H1 (cell line): ENCODE results near the gene XPNPEP1. TPM values are rescaled to one million over a fixed set of nuclear protein-coding genes. Genes with fewer than 3 reads are reported as not detected.

Source experiments
- CTCF ChIA-PET: fragments of 300-600 bp; sonication (Branson Sonifier 250); formaldehyde crosslinking; loops from one replicate; lab custom pipeline; 2021; ENCODE audit not compliant: partially characterized antibody; lab: Charles Lee
- POLR2A ChIA-PET: fragments of 300-600 bp; sonication (Branson Sonifier 250); formaldehyde crosslinking; loops from one replicate; lab custom pipeline; 2021; ENCODE audit warnings: inconsistent platforms; ENCODE audit not compliant: partially characterized antibody; lab: Charles Lee
- DNase-seq, 2 experiments: peaks; one replicate each; pipeline versions ENCODE4 v3.0.0 to v3.0.0-alpha.2; 2010 to 2022; ENCODE audit warnings: low spot score in 2 of 2, low read depth in 1 of 2, mixed read lengths in 1 of 2
- FAIRE-seq: peaks from 2 replicates; lab custom pipeline; 2011; peaks lifted over from hg19 to GRCh38; lab: Jason Lieb, UNC
- H2AFZ ChIP-seq: 2 replicates; pipeline ENCODE4 v1.8.1; 2012; ENCODE audit warnings: low read length, inconsistent platforms
- H2AK5ac ChIP-seq: 2 replicates; pipeline ENCODE4 v1.6.1; 2013; ENCODE audit warnings: low read depth, low read length
- H2BK120ac ChIP-seq: replicated peaks from 2 replicates; pipeline ENCODE3; 2013; ENCODE audit warnings: low read depth, low read length, inconsistent platforms
- H2BK12ac ChIP-seq: 2 replicates; pipeline ENCODE4 v1.6.1; 2013; ENCODE audit warnings: low read depth, low read length
- H2BK15ac ChIP-seq: 2 replicates; pipeline ENCODE4 v1.6.1; 2013; ENCODE audit warnings: low read length
- H2BK20ac ChIP-seq: 2 replicates; pipeline ENCODE4 v1.6.1; 2013; ENCODE audit warnings: low read length
- H2BK5ac ChIP-seq: 2 replicates; pipeline ENCODE4 v1.6.1; 2013; ENCODE audit warnings: low read depth, low read length
- H3K14ac ChIP-seq: 2 replicates; pipeline ENCODE4 v1.6.1; 2013; ENCODE audit warnings: inconsistent platforms; ENCODE audit not compliant: insufficient read length
- H3K18ac ChIP-seq: 2 replicates; pipeline ENCODE4 v1.6.1; 2013; ENCODE audit warnings: low read length; ENCODE audit errors: extremely low read depth
- H3K23ac ChIP-seq: 2 replicates; pipeline ENCODE4 v1.6.1; 2013; ENCODE audit warnings: inconsistent platforms; ENCODE audit not compliant: insufficient read length
- H3K23me2 ChIP-seq: 2 replicates; pipeline ENCODE4 v1.6.1; 2013; ENCODE audit warnings: low read depth, low read length
- H3K27ac ChIP-seq: 2 replicates; pipeline ENCODE4 v1.6.1; 2011; ENCODE audit warnings: low read depth, low read length, inconsistent platforms
- H3K27me3 ChIP-seq, 4 experiments: replicated peaks in 1 of 4; 1 replicate in 1 of 4; 2 replicates in 3 of 4; pipeline versions ENCODE4 v1.6.1 to v1.8.1; 2011 to 2013; ENCODE audit warnings: low read length in 3 of 4, mild to moderate bottlenecking in 3 of 4, inconsistent platforms in 2 of 4, mixed read lengths in 2 of 4, moderate library complexity in 1 of 4; ENCODE audit not compliant: control insufficient read depth in 3 of 4, insufficient read depth in 3 of 4; ENCODE audit errors: extremely low read depth in 1 of 4
- H3K36me3 ChIP-seq, 4 experiments: 2 replicates each; pipeline versions ENCODE4 v1.6.1 to v1.8.1; 2011 to 2013; ENCODE audit warnings: mild to moderate bottlenecking in 4 of 4, low read length in 3 of 4, moderate library complexity in 2 of 4, control low read depth in 1 of 4, inconsistent platforms in 1 of 4; ENCODE audit not compliant: insufficient read depth in 4 of 4, control insufficient read depth in 2 of 4
- H3K4ac ChIP-seq: replicated peaks from 2 replicates; pipeline ENCODE3; 2013; ENCODE audit warnings: low read length, low read depth, mixed read lengths, inconsistent platforms; ENCODE audit not compliant: insufficient read length
- H3K4me1 ChIP-seq, 4 experiments: replicated peaks in 1 of 4; 1 replicate in 1 of 4; 2 replicates in 3 of 4; pipeline versions ENCODE4 v1.6.1 to v1.8.1; 2011 to 2013; ENCODE audit warnings: low read length in 3 of 4, inconsistent platforms in 2 of 4, mixed read lengths in 1 of 4; ENCODE audit not compliant: insufficient read depth in 4 of 4, control insufficient read depth in 3 of 4
- H3K4me2 ChIP-seq, 2 experiments: 2 replicates each; pipeline versions ENCODE4 v1.6.1 to v1.8.1; 2011 to 2013; ENCODE audit warnings: low read depth in 2 of 2, low read length in 2 of 2, control low read depth in 1 of 2, inconsistent platforms in 1 of 2, mild to moderate bottlenecking in 1 of 2; ENCODE audit not compliant: insufficient read depth in 1 of 2
- H3K4me3 ChIP-seq, 4 experiments: fragments of 200-600, 300-600 bp in 1 of 4; sonication (generic), shearing (Covaris generic), sonication (Bioruptor Twin) in 1 of 4; 2 replicates each; pipeline versions ENCODE4 v1.5.1 to v1.8.1; 2011 to 2016; ENCODE audit warnings: low read length in 4 of 4, low read depth in 3 of 4, control low read depth in 2 of 4, inconsistent platforms in 2 of 4, mild to moderate bottlenecking in 2 of 4, mixed read lengths in 1 of 4, moderate library complexity in 1 of 4; ENCODE audit not compliant: insufficient read depth in 2 of 4; ENCODE audit errors: extremely low read depth in 1 of 4
- H3K56ac ChIP-seq: replicated peaks from 2 replicates; pipeline ENCODE3; 2013; ENCODE audit warnings: low read depth, mild to moderate bottlenecking, mixed read lengths, low read length, inconsistent platforms; ENCODE audit not compliant: insufficient read length
- H3K79me1 ChIP-seq: 2 replicates; pipeline ENCODE4 v1.6.1; 2013; ENCODE audit warnings: low read depth, low read length, control low read depth
- H3K79me2 ChIP-seq, 2 experiments: 2 replicates each; pipeline versions ENCODE4 v1.6.1 to v1.8.1; 2012 to 2013; ENCODE audit warnings: low read length in 2 of 2, mild to moderate bottlenecking in 2 of 2, inconsistent platforms in 1 of 2; ENCODE audit not compliant: insufficient read depth in 2 of 2, control insufficient read depth in 1 of 2
- H3K9ac ChIP-seq, 4 experiments: replicated peaks in 1 of 4; 1 replicate in 1 of 4; 2 replicates in 3 of 4; pipeline versions ENCODE4 v1.6.1 to v1.8.1; 2011 to 2013; ENCODE audit warnings: low read depth in 3 of 4, low read length in 3 of 4, control low read depth in 2 of 4, mild to moderate bottlenecking in 2 of 4, moderate library complexity in 2 of 4, inconsistent platforms in 1 of 4; ENCODE audit errors: extremely low read depth in 1 of 4
- H3K9me3 ChIP-seq, 2 experiments: 2 replicates each; pipeline versions ENCODE4 v1.6.1 to v1.8.1; 2012 to 2013; ENCODE audit warnings: mild to moderate bottlenecking in 2 of 2, moderate library complexity in 2 of 2, control low read depth in 1 of 2, inconsistent platforms in 1 of 2, low read depth in 1 of 2, low read length in 1 of 2, mixed read lengths in 1 of 2; ENCODE audit not compliant: insufficient read depth in 2 of 2
- H4K20me1 ChIP-seq, 2 experiments: replicated peaks in 1 of 2; 2 replicates each; pipeline versions ENCODE3 to v1.8.1; 2011 to 2013; ENCODE audit warnings: inconsistent platforms in 2 of 2, low read length in 2 of 2, mild to moderate bottlenecking in 1 of 2; ENCODE audit not compliant: insufficient read depth in 2 of 2, control insufficient read depth in 1 of 2
- H4K5ac ChIP-seq: 2 replicates; pipeline ENCODE4 v1.6.1; 2013; ENCODE audit warnings: low read length, low read depth, mixed read lengths, inconsistent platforms; ENCODE audit not compliant: insufficient read length
- H4K8ac ChIP-seq: 2 replicates; pipeline ENCODE4 v1.8.0; 2013; ENCODE audit warnings: mild to moderate bottlenecking, moderate library complexity, low read length, inconsistent platforms; ENCODE audit not compliant: insufficient read depth; ENCODE audit errors: extremely low read depth
- H4K91ac ChIP-seq: replicated peaks from 2 replicates; pipeline ENCODE3; 2013; ENCODE audit warnings: low read length, mixed read lengths, inconsistent platforms; ENCODE audit not compliant: insufficient read length
- PHF8 ChIP-seq: fragments of 200-600 bp; sonication (generic); conservative IDR thresholded peaks from 2 replicates; pipeline ENCODE4 v1.7.1; 2012; ENCODE audit warnings: low read depth, mild to moderate bottlenecking, inconsistent platforms, low read length, moderate library complexity
- SIRT6 ChIP-seq: IDR thresholded peaks from one replicate; pipeline ENCODE4 v1.7.1; 2012; ENCODE audit warnings: low read length, inconsistent platforms
- WGBS, 2 experiments: shearing (Covaris generic) in 1 of 2; methylation state at CpG; one replicate each; pipeline versions ENCODE4 v1.1.6 to v1.1.7; 2013 to 2015; ENCODE audit warnings: low lambda C conversion rate in 2 of 2, mixed read lengths in 2 of 2, inconsistent platforms in 1 of 2, low coverage in 1 of 2, missing lambda C conversion rate in 1 of 2; ENCODE audit not compliant: insufficient replicate concordance in 2 of 2, insufficient coverage in 1 of 2, insufficient read length in 1 of 2; ENCODE audit errors: extremely low coverage in 1 of 2, missing lambda C conversion rate in 1 of 2; 5-methylcytosine and 5-hydroxymethylcytosine counted together
- polyA plus RNA-seq, 7 experiments: library from polyadenylated mRNA; depleted of rRNA in 3 of 7; stranded (reverse) in 5 of 7; unstranded in 2 of 7; fragments of >200 nt in 5 of 7; fragments of 200-250 nt in 2 of 7; gene quantifications; 1 replicate in 5 of 7; 2 replicates in 1 of 7; 4 replicates in 1 of 7; pipeline versions ENCODE4 v1.2.1 to v1.2.3, GENCODE V29; 2011 to 2013; ENCODE audit warnings: missing spikeins in 2 of 7, mixed read lengths in 2 of 7
- total RNA-seq: library from RNA; stranded (reverse); fragmentation: NEBNext Ultra II Directional; extraction: Animal tissue kit (Norgen Biotek cat#: 25700); gene quantifications from 2 replicates; pipeline ENCODE4 v1.2.1, GENCODE V29; 2021

Gene XPNPEP1
- total and polyA plus RNA-seq, 2 of the 8 experiments (the other 6 are each of a cell fraction or from before 2014, with no cell fraction given) = 61.1 to 201 TPM

GRCh38 chr10:109877546-109877945, 45.8 kb downstream of the XPNPEP1 start:
- CTCF ChIA-PET = interaction anchor here (0.6 to 1.4 kb wide), 3 partner anchors 27 to 195 kb away, joined by 3 to 4 read pairs (median 3); no protein-coding TSS in a partner anchor
- no peak for TF ChIP-seq SIRT6
- TF ChIP-seq PHF8 = no peak

More at GRCh38 chr10:109877546-109877945, 45.8 kb downstream of the XPNPEP1 start:
- H3K4me1 ChIP-seq = no peaks in the 10 kb centered on the region
- H3K4ac ChIP-seq = no peak overlapping the region
- no peaks in the 10 kb centered on the region for H3K79me1 ChIP-seq
- 98% methylated on average over 6 of the region's 6 CpGs; no CpG with 5 or more reads in 1 of the 2 experiments for WGBS, 2 experiments
- H2BK15ac ChIP-seq = no peak overlapping the region
- H3K14ac ChIP-seq = no peak overlapping the region
- H3K18ac ChIP-seq = no peak overlapping the region
- peaks cover 0 to 2% of the 10 kb centered on the region in 2 experiments for H4K20me1 ChIP-seq
- no peak overlapping the region for H3K9ac ChIP-seq
- H4K8ac ChIP-seq = no peak overlapping the region
- H2AK5ac ChIP-seq = no peak overlapping the region
- H3K23me2 ChIP-seq = no peaks in the 10 kb centered on the region
- no peak overlapping the region for H3K56ac ChIP-seq
- POLR2A ChIA-PET = interaction anchor here (0.6 kb wide), 2 partner anchors 119 to 896 kb away, joined by 3 read pairs; no protein-coding TSS in a partner anchor
- no peak overlapping the region for H2BK12ac ChIP-seq
- H3K27ac ChIP-seq = no peak overlapping the region
- H4K5ac ChIP-seq = no peak overlapping the region
- H2BK5ac ChIP-seq = no peak overlapping the region
- no peak overlapping the region for H2BK20ac ChIP-seq
- H3K36me3 ChIP-seq = peaks cover 5 to 24% (median 18%) of the 10 kb centered on the region in 4 experiments; a peak in 7 of 8 replicates
- H2BK120ac ChIP-seq = no peak overlapping the region
- no peaks in the 10 kb centered on the region for H3K27me3 ChIP-seq
- no peak overlapping the region for H3K4me2 ChIP-seq
- FAIRE-seq (no peak), DNase-seq (no peak)
- H3K9me3 ChIP-seq = no peaks in the 10 kb centered on the region
- H3K79me2 ChIP-seq = no peaks in the 10 kb centered on the region
- H4K91ac ChIP-seq = no peak overlapping the region
- H3K4me3 ChIP-seq = no peak overlapping the region
- H3K23ac ChIP-seq = no peak overlapping the region
- no peak overlapping the region for H2AFZ ChIP-seq
